ENCODE data around the gene TMEM88.

GRCh38 chr17:7878234-7878633 is 23.4 kb downstream of the TMEM88 start:
- TF ChIP-seq CTCF (IDR thresholded peaks at IDR 0.05; ENCODE audit: poor library complexity, severe bottlenecking) (no peak), EP300 (conservative IDR thresholded peaks at IDR 0.05; ENCODE audit: poor library complexity, severe bottlenecking) (no peak), POLR2AphosphoS5 (IDR thresholded peaks at IDR 0.05) (no peak), EZH2 (IDR thresholded peaks at IDR 0.05; ENCODE audit: borderline replicate concordance, insufficient read depth, low read length, poor library complexity, severe bottlenecking) (no peak), REST (IDR thresholded peaks at IDR 0.05; ENCODE audit: borderline replicate concordance) (no peak)

Measured in neural cell (in vitro differentiated cells).